Neural cell (in vitro differentiated cells): ENCODE results near the gene CFAP45. TPM values are rescaled to one million over a fixed set of nuclear protein-coding genes. Genes with fewer than 3 reads are reported as not detected.
A peak's percentile ranks its signal among the peaks of the same experiment; 100 is the strongest.

Source experiments
- H2AFZ ChIP-seq: fragments of 200-600, 300-800 bp; sonication (generic), shearing (Covaris generic); 2 replicates; pipeline ENCODE4 v1.6.0; 2014; ENCODE audit warnings: low read depth, mild to moderate bottlenecking, antibody characterized with exemption, low read length, moderate library complexity
- H3F3A ChIP-seq: fragments of 200-600 bp; shearing (Covaris generic); 2 replicates; pipeline ENCODE4 v1.6.1; 2016; ENCODE audit warnings: mild to moderate bottlenecking, moderate library complexity, mixed read lengths, antibody characterized with exemption, low read length; ENCODE audit not compliant: insufficient read depth, poor library complexity, severe bottlenecking
- H3K27ac ChIP-seq: fragments of 200-600, 300-800 bp; sonication (generic), shearing (Covaris generic); 2 replicates; pipeline ENCODE4 v1.5.1; 2014; ENCODE audit warnings: mild to moderate bottlenecking, low read length, moderate library complexity
- H3K27me3 ChIP-seq: fragments of 300-800, 200-600 bp; sonication (generic), shearing (Covaris generic); 2 replicates; pipeline ENCODE4 v1.6.0; 2014; ENCODE audit warnings: mild to moderate bottlenecking, low read depth, low read length, moderate library complexity; ENCODE audit not compliant: insufficient read depth
- H3K36me3 ChIP-seq: fragments of 300-800, 200-600 bp; sonication (generic), shearing (Covaris generic); 2 replicates; pipeline ENCODE4 v1.5.1; 2014; ENCODE audit warnings: mild to moderate bottlenecking, antibody characterized with exemption, low read length, moderate library complexity; ENCODE audit not compliant: insufficient read depth
- H3K4me2 ChIP-seq: fragments of 300-800, 200-600 bp; sonication (generic), shearing (Covaris generic); 2 replicates; pipeline ENCODE4 v1.6.0; 2014; ENCODE audit warnings: mild to moderate bottlenecking, low read length
- H3K4me3 ChIP-seq: fragments of 300-800, 200-600 bp; sonication (generic), shearing (Covaris generic); 2 replicates; pipeline ENCODE4 v1.5.1; 2014; ENCODE audit warnings: mild to moderate bottlenecking, low read length, moderate library complexity
- H3K79me2 ChIP-seq: fragments of 200-600 bp; shearing (Covaris generic); replicated peaks from 2 replicates; pipeline ENCODE4 v1.6.0; 2014; ENCODE audit warnings: mild to moderate bottlenecking, low read length, moderate library complexity; ENCODE audit not compliant: insufficient read depth
- H3K9ac ChIP-seq: fragments of 300-800, 200-600 bp; sonication (generic), shearing (Covaris generic); 2 replicates; pipeline ENCODE4 v1.6.1; 2016; ENCODE audit warnings: mild to moderate bottlenecking, low read length, mixed read lengths
- H3K9me2 ChIP-seq: fragments of 200-600 bp; shearing (Covaris generic); 2 replicates; pipeline ENCODE4 v1.6.1; 2016; ENCODE audit warnings: mild to moderate bottlenecking, low read length, mixed read lengths; ENCODE audit not compliant: insufficient read depth
- H3K9me3 ChIP-seq: fragments of 200-600, 300-800 bp; sonication (generic), shearing (Covaris generic); 2 replicates; pipeline ENCODE4 v1.6.1; 2016; ENCODE audit warnings: mild to moderate bottlenecking, mixed run types, low read length, moderate library complexity, mixed read lengths
- H4K20me1 ChIP-seq: fragments of 200-600 bp; shearing (Covaris generic); 2 replicates; pipeline ENCODE4 v1.6.1; 2016; ENCODE audit warnings: mild to moderate bottlenecking, mixed run types; ENCODE audit not compliant: insufficient read depth
- CTCF ChIP-seq: fragments of 450-650 bp; IDR thresholded peaks from 2 replicates; pipeline ENCODE4 v1.5.1; 2014; ENCODE audit warnings: antibody characterized with exemption, mild to moderate bottlenecking, moderate library complexity; ENCODE audit not compliant: poor library complexity, severe bottlenecking
- EP300 ChIP-seq: fragments of 450-650 bp; conservative IDR thresholded peaks from 2 replicates; pipeline ENCODE4 v1.6.1; 2014; ENCODE audit warnings: antibody characterized with exemption, mild to moderate bottlenecking, moderate library complexity; ENCODE audit not compliant: poor library complexity, severe bottlenecking
- EZH2 ChIP-seq: fragments of 200-600, 300-800 bp; shearing (Covaris generic), sonication (generic); IDR thresholded peaks from 2 replicates; pipeline ENCODE4 v1.6.1; 2014; ENCODE audit warnings: antibody characterized with exemption, low read length, borderline replicate concordance, mild to moderate bottlenecking; ENCODE audit not compliant: insufficient read depth, poor library complexity, severe bottlenecking
- MXI1 ChIP-seq: fragments of 450-650 bp; conservative IDR thresholded peaks from 2 replicates; pipeline ENCODE4 v1.6.1; 2014; ENCODE audit warnings: antibody characterized with exemption, mild to moderate bottlenecking; ENCODE audit not compliant: poor library complexity, severe bottlenecking
- POLR2AphosphoS5 ChIP-seq: IDR thresholded peaks from 2 replicates; pipeline ENCODE4 v1.6.1; 2012
- RAD21 ChIP-seq: fragments of 450-650 bp; conservative IDR thresholded peaks from 2 replicates; pipeline ENCODE4 v1.6.1; 2014; ENCODE audit warnings: antibody characterized with exemption, mild to moderate bottlenecking, moderate library complexity
- REST ChIP-seq: IDR thresholded peaks from 2 replicates; pipeline ENCODE4 v1.6.1; 2012; ENCODE audit warnings: borderline replicate concordance
- SMC3 ChIP-seq: fragments of 450-650 bp; conservative IDR thresholded peaks from 2 replicates; pipeline ENCODE4 v1.6.1; 2014; ENCODE audit warnings: antibody characterized with exemption, mild to moderate bottlenecking, moderate library complexity; ENCODE audit not compliant: poor library complexity
- TAF1 ChIP-seq: IDR thresholded peaks from 2 replicates; pipeline ENCODE4 v1.6.1; 2012; ENCODE audit warnings: low read depth
- polyA minus RNA-seq: library from RNA; depleted of rRNA, polyadenylated mRNA; stranded (reverse); fragments of >200 nt; gene quantifications from 2 replicates; pipeline ENCODE4 v1.2.3, GENCODE V29; 2014
- polyA plus RNA-seq: library from polyadenylated mRNA; depleted of rRNA; stranded (reverse); fragments of >200 nt; gene quantifications from 2 replicates; pipeline ENCODE4 v1.2.3, GENCODE V29; 2014

CFAP45 gene
- polyA plus RNA-seq (0.12 TPM in 1 of 2 replicates, not detected in the other), polyA minus RNA-seq (not detected in 2 replicates)

GRCh38 chr1:159900086-159900680, at the start of gene CFAP45:
CFAP45 (minus strand) TSS chr1:159900165; CDS start chr1:159900098, 67 bp downstream.
- Histone ChIP-seq H2AFZ (no peak within 1 kb of the TSS), H3K9me2 (no peaks in the 10 kb centered on the region), H3K27me3 (no peaks in the 10 kb centered on the region), H3K4me2 (no peak within 1 kb of the TSS), H4K20me1 (no peaks in the 10 kb centered on the region), H3K27ac (no peak within 1 kb of the TSS), H3K9me3 (no peaks in the 10 kb centered on the region), H3K9ac (no peak within 1 kb of the TSS), H3K4me3 (peak within 1 kb of the TSS; percentile 21), H3K79me2 (no peaks in the 10 kb centered on the region), H3F3A (no peaks in the 10 kb centered on the region), H3K36me3 (no peaks in the 10 kb centered on the region)
- no peak for TF ChIP-seq EZH2
- no peak for TF ChIP-seq POLR2AphosphoS5
- TF ChIP-seq TAF1 = no peak
- TF ChIP-seq CTCF = no peak
- no peak for TF ChIP-seq MXI1
- TF ChIP-seq SMC3 = no peak
- no peak for TF ChIP-seq EP300
- TF ChIP-seq REST = no peak
- TF ChIP-seq RAD21 = no peak

GRCh38 chr1:159949123-159949522, 49.2 kb upstream of the CFAP45 start:
- no peaks in the 10 kb centered on the region for H3K9me3 ChIP-seq
- H3K79me2 ChIP-seq = peaks cover 10% of the 10 kb centered on the region
- no peak overlapping the region for H2AFZ ChIP-seq
- no peaks in the 10 kb centered on the region for H3K36me3 ChIP-seq
- H3K27ac ChIP-seq = no peak overlapping the region
- H3K4me3 ChIP-seq = no peak overlapping the region
- H3K27me3 ChIP-seq = no peaks in the 10 kb centered on the region
- TF ChIP-seq TAF1 (no peak), EZH2 (no peak), REST (no peak), RAD21 (no peak), POLR2AphosphoS5 (no peak), SMC3 (no peak), CTCF (no peak), EP300 (no peak), MXI1 (no peak)
- no peaks in the 10 kb centered on the region for H3F3A ChIP-seq
- no peak overlapping the region for H3K4me2 ChIP-seq
- H3K9ac ChIP-seq = no peak overlapping the region
- H3K9me2 ChIP-seq = no peaks in the 10 kb centered on the region
- H4K20me1 ChIP-seq = no peaks in the 10 kb centered on the region
